ENCODE measurements around the gene H3-3A. TPM values are rescaled to one million over a fixed set of nuclear protein-coding genes. Genes with fewer than 3 reads are reported as not detected.

Gene H3-3A
- total RNA-seq, 1 donor from 2014 or later = 1,150 TPM

DNA sequence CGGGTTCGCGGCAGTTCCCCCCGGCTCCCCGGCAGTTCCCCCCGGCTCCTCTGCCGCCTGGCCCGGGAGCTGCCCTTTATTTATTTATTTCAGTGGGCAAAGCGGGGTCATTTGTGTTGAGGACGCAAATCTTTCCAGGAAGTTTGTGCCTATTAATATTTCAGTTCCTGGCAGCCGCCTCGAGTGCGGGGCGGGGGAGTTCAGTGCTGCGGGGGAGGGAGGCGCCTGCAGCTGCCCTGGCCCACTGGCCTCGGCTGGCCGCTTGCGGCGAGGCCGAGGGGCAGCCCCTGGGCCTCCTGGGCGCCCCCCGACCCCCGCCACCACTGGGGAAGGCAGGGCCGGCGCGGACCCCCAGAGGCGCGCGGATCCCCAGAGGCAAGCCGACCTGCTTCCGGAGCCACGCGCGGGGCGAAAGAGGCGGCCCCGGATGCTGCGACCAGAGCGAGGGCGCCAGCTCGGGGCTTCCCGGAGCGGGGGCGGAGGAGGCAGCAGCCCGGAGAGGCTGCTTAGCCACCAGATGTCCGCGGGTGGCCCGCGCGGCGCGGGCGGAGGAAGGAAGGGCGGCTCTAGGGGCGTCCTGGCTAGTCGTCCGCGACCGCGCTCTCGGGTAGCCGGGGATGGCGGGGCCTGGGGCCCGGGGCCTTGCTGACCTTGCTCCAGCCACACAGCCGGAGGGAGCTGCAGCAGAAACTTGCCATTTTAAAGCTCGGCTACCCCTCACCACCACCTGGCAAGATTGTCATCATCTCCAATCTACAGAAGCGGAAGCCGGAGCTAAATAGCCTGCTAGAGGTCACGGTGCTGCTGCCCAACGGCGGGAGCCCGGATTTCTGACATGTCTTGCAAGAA lies 48.0 kb downstream of the H3-3A start:
- Mint-ChIP-seq H3K4me1 (ENCODE audit: low read depth, unreplicated experiment) (peaks cover 27% of the 10 kb centered on the region), H3K4me3 (ENCODE audit: unreplicated experiment) (peak overlapping the region; percentile 68), H3K9me3 (ENCODE audit: unreplicated experiment) (peaks cover 14% of the 10 kb centered on the region), H3K27ac (ENCODE audit: unreplicated experiment) (peak overlapping the region; percentile 48), H3K36me3 (ENCODE audit: unreplicated experiment) (no peaks in the 10 kb centered on the region), H3K27me3 (ENCODE audit: unreplicated experiment) (peaks cover 10% of the 10 kb centered on the region)
- TF ChIP-seq, protein P1, sequence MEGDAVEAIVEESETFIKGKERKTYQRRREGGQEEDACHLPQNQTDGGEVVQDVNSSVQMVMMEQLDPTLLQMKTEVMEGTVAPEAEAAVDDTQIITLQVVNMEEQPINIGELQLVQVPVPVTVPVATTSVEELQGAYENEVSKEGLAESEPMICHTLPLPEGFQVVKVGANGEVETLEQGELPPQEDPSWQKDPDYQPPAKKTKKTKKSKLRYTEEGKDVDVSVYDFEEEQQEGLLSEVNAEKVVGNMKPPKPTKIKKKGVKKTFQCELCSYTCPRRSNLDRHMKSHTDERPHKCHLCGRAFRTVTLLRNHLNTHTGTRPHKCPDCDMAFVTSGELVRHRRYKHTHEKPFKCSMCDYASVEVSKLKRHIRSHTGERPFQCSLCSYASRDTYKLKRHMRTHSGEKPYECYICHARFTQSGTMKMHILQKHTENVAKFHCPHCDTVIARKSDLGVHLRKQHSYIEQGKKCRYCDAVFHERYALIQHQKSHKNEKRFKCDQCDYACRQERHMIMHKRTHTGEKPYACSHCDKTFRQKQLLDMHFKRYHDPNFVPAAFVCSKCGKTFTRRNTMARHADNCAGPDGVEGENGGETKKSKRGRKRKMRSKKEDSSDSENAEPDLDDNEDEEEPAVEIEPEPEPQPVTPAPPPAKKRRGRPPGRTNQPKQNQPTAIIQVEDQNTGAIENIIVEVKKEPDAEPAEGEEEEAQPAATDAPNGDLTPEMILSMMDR (IDR thresholded peaks at IDR 0.05; ENCODE audit: partially characterized antibody, unreplicated experiment) = no peak
- DNase-seq = peak; percentile 78

DNA sequence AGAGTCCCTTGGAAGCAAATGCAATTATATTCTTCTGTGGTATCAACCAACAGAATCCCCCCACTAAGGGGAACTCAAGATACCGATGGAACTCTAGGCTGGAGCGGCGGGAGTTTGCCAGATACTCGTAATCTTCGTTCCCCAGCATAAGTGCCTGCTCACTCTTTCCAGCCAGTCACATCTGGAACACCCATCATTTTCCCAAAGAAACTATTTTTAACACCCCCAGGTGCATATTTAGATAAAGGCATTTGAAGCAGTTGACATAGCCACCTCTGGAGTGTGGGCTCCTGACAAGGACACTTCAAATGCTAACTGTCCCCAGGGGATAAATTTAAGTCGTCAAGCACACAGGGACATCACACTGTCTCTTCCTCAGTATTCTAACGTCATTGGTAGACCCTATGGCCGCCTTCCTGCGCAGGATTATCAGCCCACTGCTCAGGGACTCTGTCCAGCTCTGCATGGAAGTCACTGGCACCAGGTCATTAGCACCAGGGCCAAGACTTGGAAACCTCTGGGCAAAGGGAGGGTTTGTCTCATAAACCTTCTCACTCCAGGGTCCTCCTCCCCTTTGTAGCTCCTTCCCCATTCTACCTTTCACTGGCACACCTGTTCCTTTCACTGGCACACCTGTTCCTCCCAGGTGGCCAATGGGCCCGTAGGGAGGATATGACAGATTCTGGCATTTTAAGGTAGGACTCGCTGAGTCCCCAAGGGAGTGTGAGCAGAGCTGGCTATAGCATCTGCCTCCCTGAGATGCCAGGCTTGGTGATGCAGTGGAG lies 48.8 kb downstream of the H3-3A start:
- Mint-ChIP-seq H3K27me3 (ENCODE audit: unreplicated experiment) (peaks cover 10% of the 10 kb centered on the region), H3K4me1 (ENCODE audit: low read depth, unreplicated experiment) (peaks cover 27% of the 10 kb centered on the region), H3K27ac (ENCODE audit: unreplicated experiment) (peak overlapping the region; percentile 48), H3K36me3 (ENCODE audit: unreplicated experiment) (no peaks in the 10 kb centered on the region), H3K9me3 (ENCODE audit: unreplicated experiment) (peaks cover 15% of the 10 kb centered on the region), H3K4me3 (ENCODE audit: unreplicated experiment) (peak overlapping the region; percentile 68)
- DNase-seq = no peak
- TF ChIP-seq, protein P1 (IDR thresholded peaks at IDR 0.05; ENCODE audit: partially characterized antibody, unreplicated experiment) = no peak

DNA sequence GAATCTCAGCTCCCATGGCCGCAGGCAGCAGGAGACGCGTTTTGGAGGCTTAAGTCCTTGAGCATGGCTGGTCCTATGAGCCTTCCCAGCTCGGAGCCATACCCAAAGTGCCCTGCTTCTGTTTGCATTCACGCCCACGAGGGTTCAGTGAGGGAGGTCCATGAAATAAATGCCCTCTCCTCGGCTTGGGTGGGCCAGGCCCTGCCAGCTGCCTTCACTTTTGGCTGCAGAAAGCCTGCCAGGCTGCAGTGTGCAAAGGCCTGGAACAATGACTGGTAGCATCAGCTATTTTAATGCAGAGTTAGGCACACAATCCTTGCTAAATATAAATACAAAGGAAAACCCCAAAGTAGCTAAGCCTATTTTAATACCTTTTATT lies 49.4 kb downstream of the H3-3A start:
- Mint-ChIP-seq H3K9me3 (ENCODE audit: unreplicated experiment) (peaks cover 15% of the 10 kb centered on the region), H3K27me3 (ENCODE audit: unreplicated experiment) (peaks cover 10% of the 10 kb centered on the region), H3K4me3 (ENCODE audit: unreplicated experiment) (peak overlapping the region; percentile 68), H3K36me3 (ENCODE audit: unreplicated experiment) (no peaks in the 10 kb centered on the region), H3K4me1 (ENCODE audit: low read depth, unreplicated experiment) (peaks cover 27% of the 10 kb centered on the region), H3K27ac (ENCODE audit: unreplicated experiment) (no peak overlapping the region)
- TF ChIP-seq, protein P1 (IDR thresholded peaks at IDR 0.05; ENCODE audit: partially characterized antibody, unreplicated experiment) = no peak
- DNase-seq = no peak

DNA sequence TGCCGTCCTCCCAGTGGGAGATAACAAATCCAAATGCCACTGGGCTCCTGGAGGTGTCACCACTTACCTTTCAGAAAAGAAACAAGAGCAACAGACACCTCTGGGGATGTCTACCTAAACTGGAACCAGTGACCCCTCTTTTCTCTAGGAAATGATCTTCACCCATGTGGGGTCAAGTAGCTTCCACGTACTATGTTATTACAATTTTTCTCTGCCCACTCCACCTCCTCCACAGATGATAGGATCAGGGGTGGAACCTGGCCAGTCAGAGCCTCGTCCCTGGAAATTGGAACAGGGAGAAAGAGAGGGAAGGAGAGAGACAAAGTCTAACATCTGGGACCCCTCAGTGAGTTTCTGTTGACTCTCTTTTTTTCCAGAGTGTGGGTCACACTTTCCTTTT lies 50.1 kb downstream of the H3-3A start:
- Mint-ChIP-seq H3K4me3 (ENCODE audit: unreplicated experiment) (no peak overlapping the region), H3K4me1 (ENCODE audit: low read depth, unreplicated experiment) (peaks cover 24% of the 10 kb centered on the region), H3K27me3 (ENCODE audit: unreplicated experiment) (peaks cover 10% of the 10 kb centered on the region), H3K36me3 (ENCODE audit: unreplicated experiment) (no peaks in the 10 kb centered on the region), H3K27ac (ENCODE audit: unreplicated experiment) (peak overlapping the region; percentile 55), H3K9me3 (ENCODE audit: unreplicated experiment) (peaks cover 17% of the 10 kb centered on the region)
- DNase-seq = no peak
- TF ChIP-seq, protein P1 (IDR thresholded peaks at IDR 0.05; ENCODE audit: partially characterized antibody, unreplicated experiment) = no peak

Data from glutamatergic neuron (in vitro differentiated cells).